T-helper 9 cell (primary cell): ENCODE results near the gene CYBC1.

ENCODE experiments used
- DNase-seq: peaks from one replicate; pipeline ENCODE4 v3.0.0-alpha.2; 2020
- total RNA-seq, 2 donors: gene quantifications; one replicate each; lab custom pipeline; 2026; lab: John Stamatoyannopoulos, UW

Gene CYBC1
- 75.8 to 112 reads per million in 2 donors for total RNA-seq

GRCh38 chr17:82450357-82451106, at the start of gene CYBC1:
TSS of gene CYBC1 (minus strand) at chr17:82450752. CDS start at chr17:82449254, 1,498 bp downstream.
- DNase-seq = peak; percentile 96

- DNase-seq = peak; percentile 37
These were observed 47.2 kb upstream of the CYBC1 start for GRCh38 chr17:82497483-82498405.

- peak; percentile 84 for DNase-seq
These were observed 46.2 kb upstream of the CYBC1 start for GRCh38 chr17:82496529-82497434.

- DNase-seq = no peak
These were observed 45.4 kb upstream of the CYBC1 start for GRCh38 chr17:82495844-82496528.

- peak; percentile 77 for DNase-seq
These were observed 43.9 kb upstream of the CYBC1 start for GRCh38 chr17:82494236-82495055.

- DNase-seq = no peak
These were observed 42.8 kb upstream of the CYBC1 start for GRCh38 chr17:82493226-82493781.

- DNase-seq = no peak
These were observed 42.2 kb upstream of the CYBC1 start for GRCh38 chr17:82492643-82493225.

- DNase-seq = no peak
These were observed 41.0 kb upstream of the CYBC1 start for GRCh38 chr17:82491533-82491932.

GRCh38 chr17:82491196-82491530, 40.6 kb upstream of the CYBC1 start:
- DNase-seq = no peak

- no peak for DNase-seq
These were observed 40.1 kb upstream of the CYBC1 start for GRCh38 chr17:82490512-82491195.

GRCh38 chr17:82489851-82490511, 39.4 kb upstream of the CYBC1 start:
- DNase-seq = no peak

GRCh38 chr17:82489117-82489516, 38.6 kb upstream of the CYBC1 start:
- DNase-seq = no peak

GRCh38 chr17:82487910-82488309, 37.4 kb upstream of the CYBC1 start:
- DNase-seq = no peak

GRCh38 chr17:82486231-82487094, 35.9 kb upstream of the CYBC1 start:
- DNase-seq = no peak

GRCh38 chr17:82483836-82484235, 33.3 kb upstream of the CYBC1 start:
- DNase-seq = no peak

- no peak for DNase-seq
These were observed 32.7 kb upstream of the CYBC1 start for GRCh38 chr17:82483204-82483660.

GRCh38 chr17:82480318-82480717, 29.8 kb upstream of the CYBC1 start:
- no peak for DNase-seq

- DNase-seq = no peak
These were observed 29.1 kb upstream of the CYBC1 start for GRCh38 chr17:82479602-82480001.
